A549 (cell line): ENCODE data around the gene P4HB. TPM values are rescaled to one million over a fixed set of nuclear protein-coding genes. Genes with fewer than 3 reads are reported as not detected.

ENCODE experiments used
- ATAC-seq, 2 experiments: fragments of 200-7000 bp in 1 of 2; fragments of >200 bp in 1 of 2; cut with Nextera tagmentation in 1 of 2; cut with Tn5 transposase in 1 of 2; 3 replicates each; pipeline versions ENCODE4 v1.8.0 to v1.9.1; 2018 to 2020; ENCODE audit warnings: mild to moderate bottlenecking in 1 of 2, moderate library complexity in 1 of 2
- CTCF ChIA-PET: fragments of 300-600 bp; sonication (Branson Sonifier 250); formaldehyde crosslinking; extraction: SDS; loops from one replicate; lab custom pipeline; 2021; ENCODE audit warnings: antibody characterized with exemption, inconsistent platforms; lab: Yijun Ruan, JAX
- POLR2A ChIA-PET: fragments of 350-600 bp; formaldehyde crosslinking; extraction: SDS; loops from one replicate; lab custom pipeline; 2021; ENCODE audit warnings: antibody characterized with exemption, inconsistent platforms; lab: Yijun Ruan, JAX
- DNase-seq, 2 experiments: peaks; one replicate each; pipeline versions ENCODE4 v3.0.0 to v3.0.0-alpha.2; 2011 to 2016; ENCODE audit warnings: low read depth in 1 of 2, low spot score in 1 of 2
- FAIRE-seq: peaks from 2 replicates; lab custom pipeline; 2011; peaks lifted over from hg19 to GRCh38; lab: Jason Lieb, UNC
- H3K27ac ChIP-seq, 2 experiments: fragments of >200 bp; sonication (Bioruptor Twin); formaldehyde crosslinking; 3 replicates each; pipeline ENCODE4 v1.5.1; 2016 to 2017
- H3K4me1 ChIP-seq: fragments of >200 bp; sonication (Bioruptor Twin); formaldehyde crosslinking; 3 replicates; pipeline ENCODE4 v1.6.1; 2016
- H3K4me2 ChIP-seq: fragments of >200 bp; sonication (Bioruptor Twin); formaldehyde crosslinking; 3 replicates; pipeline ENCODE4 v1.6.1; 2016
- H3K4me3 ChIP-seq: fragments of >200 bp; sonication (Bioruptor Twin); formaldehyde crosslinking; 3 replicates; pipeline ENCODE4 v1.5.1; 2016
- H3K9me3 ChIP-seq: fragments of >200 bp; sonication (Bioruptor Twin); formaldehyde crosslinking; 3 replicates; pipeline ENCODE4 v1.6.1; 2016
- BHLHE40 ChIP-seq: IDR thresholded peaks from 2 replicates; pipeline ENCODE4 v1.6.1; 2012; ENCODE audit warnings: low read depth, low read length, inconsistent platforms
- CEBPB ChIP-seq, 2 experiments: fragments of >200 bp in 1 of 2; sonication (Bioruptor Twin) in 1 of 2; formaldehyde crosslinking in 1 of 2; IDR thresholded peaks; 2 replicates each; pipeline ENCODE4 v1.6.1; 2012 to 2016
- CHD4 ChIP-seq: fragments of 200-600 bp; sonication (generic); IDR thresholded peaks from 2 replicates; pipeline ENCODE4 v1.6.1; 2016; ENCODE audit warnings: antibody characterized with exemption, mild to moderate bottlenecking, borderline replicate concordance
- KDM5A ChIP-seq: fragments of 200-600 bp; sonication (generic); IDR thresholded peaks from 2 replicates; pipeline ENCODE4 v1.6.1; 2016; ENCODE audit warnings: antibody characterized with exemption, mild to moderate bottlenecking
- MAFK ChIP-seq: fragments of 450-650 bp; IDR thresholded peaks from 2 replicates; pipeline ENCODE4 v1.6.1; 2014; ENCODE audit not compliant: partially characterized antibody
- POLR2A ChIP-seq: IDR thresholded peaks from 2 replicates; pipeline ENCODE4 v1.6.1; 2012; ENCODE audit warnings: mild to moderate bottlenecking, low read length
- POLR2AphosphoS2 ChIP-seq: conservative IDR thresholded peaks from 2 replicates; pipeline ENCODE4 v1.6.1; 2012; ENCODE audit warnings: low read length, improper control_type of control experiment, inconsistent platforms
- RCOR1 ChIP-seq: fragments of 150-350 bp; IDR thresholded peaks from 2 replicates; pipeline ENCODE4 v1.6.1; 2014; ENCODE audit warnings: antibody characterized with exemption, low read length, low read depth
- RFX5 ChIP-seq: fragments of 450-650 bp; IDR thresholded peaks from 2 replicates; pipeline ENCODE4 v1.7.1; 2014; ENCODE audit warnings: antibody characterized with exemption, mild to moderate bottlenecking, moderate library complexity
- SMC3 ChIP-seq: fragments of >200 bp; sonication (Bioruptor Twin); formaldehyde crosslinking; IDR thresholded peaks from 3 replicates; pipeline ENCODE4 v1.6.1; 2018; ENCODE audit warnings: inconsistent platforms
- ZSCAN20 ChIP-seq: fragments of 250-450 bp; sonication (Bioruptor Pico); IDR thresholded peaks from 2 replicates; pipeline ENCODE4 v1.8.0; 2022; ENCODE audit warnings: mild to moderate bottlenecking, moderate library complexity
- WGBS: methylation state at CpG from one replicate; pipeline ENCODE4 v1.1.6; 2017; ENCODE audit errors: missing lambda C conversion rate; 5-methylcytosine and 5-hydroxymethylcytosine counted together
- polyA plus RNA-seq, 4 experiments: library from polyadenylated mRNA; depleted of rRNA in 3 of 4; stranded (reverse); fragments of >200 nt; fragmentation: RNase III in 1 of 4; extraction: RNeasy Plus Mini Kit Qiagen cat#74134 plus additional on column Dnase treatment in 1 of 4; gene quantifications; 2 replicates in 3 of 4; 3 replicates in 1 of 4; pipeline ENCODE4 v1.2.3, GENCODE V29; 2011 to 2017
- TF ChIP-seq, protein P1 (sequence below): IDR thresholded peaks from 2 replicates; pipeline ENCODE4 v1.6.1; 2012
- TF ChIP-seq, protein P2 (sequence below): fragments of 250-450 bp; sonication (Bioruptor Pico); IDR thresholded peaks from 2 replicates; pipeline ENCODE4 v1.5.0; 2021; ENCODE audit warnings: mild to moderate bottlenecking, moderate library complexity, borderline replicate concordance
- TF ChIP-seq, protein P3 (sequence below): fragments of 200-600 bp; sonication (generic); IDR thresholded peaks from 2 replicates; pipeline ENCODE4 v1.6.1; 2016; ENCODE audit warnings: antibody characterized with exemption, mild to moderate bottlenecking, moderate library complexity
- TF ChIP-seq, protein P4 (sequence below): IDR thresholded peaks from 2 replicates; pipeline ENCODE4 v1.6.1; 2012
- TF ChIP-seq, protein P5 (sequence below): fragments of >200 bp; sonication (Bioruptor Twin); formaldehyde crosslinking; IDR thresholded peaks from 2 replicates; pipeline ENCODE4 v1.6.1; 2016

Gene P4HB
- polyA plus RNA-seq, 2 of the 4 experiments (the other 2 are of a cell fraction): 102 to 622 TPM

DNA sequence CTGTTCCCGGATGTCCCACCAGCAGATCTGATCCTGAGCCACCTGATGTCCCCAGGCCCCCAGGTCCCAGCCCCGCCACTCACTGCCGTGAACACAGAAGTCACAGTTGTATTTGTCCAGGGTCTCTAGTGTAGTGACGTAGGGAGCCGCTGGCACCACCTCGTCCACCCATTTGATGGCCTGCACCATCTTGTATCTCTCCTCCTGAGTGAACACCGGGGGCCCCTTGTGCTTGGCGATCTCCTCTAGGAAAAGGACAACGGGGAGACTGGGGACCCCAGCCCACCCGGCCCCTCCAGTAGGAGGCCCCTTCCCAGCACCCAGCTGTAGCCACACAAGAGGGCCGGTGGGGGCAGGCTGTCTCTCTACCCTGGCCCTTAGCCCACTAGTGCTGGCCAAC is 48.5 kb upstream of the P4HB start:
- H3K9me3 ChIP-seq: no peaks in the 10 kb centered on the region
- DNase-seq (no peak), ATAC-seq (no peak), FAIRE-seq (no peak)
- no peak overlapping the region for H3K27ac ChIP-seq
- WGBS: 93% methylated on average over 10 of the region's 11 CpGs
- CTCF ChIA-PET: interaction anchor here (0.8 to 7.6 kb wide), 6 partner anchors 8 to 112 kb away, joined by 3 to 68 read pairs (median 5); partner anchors contain the start of gene MAFG
- no peak overlapping the region for H3K4me2 ChIP-seq
- TF ChIP-seq BHLHE40 (no peak), CEBPB (IDR thresholded peaks at IDR 0.05) (no peak), POLR2A (no peak), CHD4 (no peak)
- TF ChIP-seq, protein P1, sequence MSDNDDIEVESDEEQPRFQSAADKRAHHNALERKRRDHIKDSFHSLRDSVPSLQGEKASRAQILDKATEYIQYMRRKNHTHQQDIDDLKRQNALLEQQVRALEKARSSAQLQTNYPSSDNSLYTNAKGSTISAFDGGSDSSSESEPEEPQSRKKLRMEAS: no peak
- TF ChIP-seq, protein P2, sequence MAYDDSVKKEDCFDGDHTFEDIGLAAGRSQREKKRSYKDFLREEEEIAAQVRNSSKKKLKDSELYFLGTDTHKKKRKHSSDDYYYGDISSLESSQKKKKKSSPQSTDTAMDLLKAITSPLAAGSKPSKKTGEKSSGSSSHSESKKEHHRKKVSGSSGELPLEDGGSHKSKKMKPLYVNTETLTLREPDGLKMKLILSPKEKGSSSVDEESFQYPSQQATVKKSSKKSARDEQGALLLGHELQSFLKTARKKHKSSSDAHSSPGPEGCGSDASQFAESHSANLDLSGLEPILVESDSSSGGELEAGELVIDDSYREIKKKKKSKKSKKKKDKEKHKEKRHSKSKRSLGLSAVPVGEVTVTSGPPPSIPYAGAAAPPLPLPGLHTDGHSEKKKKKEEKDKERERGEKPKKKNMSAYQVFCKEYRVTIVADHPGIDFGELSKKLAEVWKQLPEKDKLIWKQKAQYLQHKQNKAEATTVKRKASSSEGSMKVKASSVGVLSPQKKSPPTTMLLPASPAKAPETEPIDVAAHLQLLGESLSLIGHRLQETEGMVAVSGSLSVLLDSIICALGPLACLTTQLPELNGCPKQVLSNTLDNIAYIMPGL (CRISPR knock-in tag): no peak
- TF ChIP-seq, protein P3, sequence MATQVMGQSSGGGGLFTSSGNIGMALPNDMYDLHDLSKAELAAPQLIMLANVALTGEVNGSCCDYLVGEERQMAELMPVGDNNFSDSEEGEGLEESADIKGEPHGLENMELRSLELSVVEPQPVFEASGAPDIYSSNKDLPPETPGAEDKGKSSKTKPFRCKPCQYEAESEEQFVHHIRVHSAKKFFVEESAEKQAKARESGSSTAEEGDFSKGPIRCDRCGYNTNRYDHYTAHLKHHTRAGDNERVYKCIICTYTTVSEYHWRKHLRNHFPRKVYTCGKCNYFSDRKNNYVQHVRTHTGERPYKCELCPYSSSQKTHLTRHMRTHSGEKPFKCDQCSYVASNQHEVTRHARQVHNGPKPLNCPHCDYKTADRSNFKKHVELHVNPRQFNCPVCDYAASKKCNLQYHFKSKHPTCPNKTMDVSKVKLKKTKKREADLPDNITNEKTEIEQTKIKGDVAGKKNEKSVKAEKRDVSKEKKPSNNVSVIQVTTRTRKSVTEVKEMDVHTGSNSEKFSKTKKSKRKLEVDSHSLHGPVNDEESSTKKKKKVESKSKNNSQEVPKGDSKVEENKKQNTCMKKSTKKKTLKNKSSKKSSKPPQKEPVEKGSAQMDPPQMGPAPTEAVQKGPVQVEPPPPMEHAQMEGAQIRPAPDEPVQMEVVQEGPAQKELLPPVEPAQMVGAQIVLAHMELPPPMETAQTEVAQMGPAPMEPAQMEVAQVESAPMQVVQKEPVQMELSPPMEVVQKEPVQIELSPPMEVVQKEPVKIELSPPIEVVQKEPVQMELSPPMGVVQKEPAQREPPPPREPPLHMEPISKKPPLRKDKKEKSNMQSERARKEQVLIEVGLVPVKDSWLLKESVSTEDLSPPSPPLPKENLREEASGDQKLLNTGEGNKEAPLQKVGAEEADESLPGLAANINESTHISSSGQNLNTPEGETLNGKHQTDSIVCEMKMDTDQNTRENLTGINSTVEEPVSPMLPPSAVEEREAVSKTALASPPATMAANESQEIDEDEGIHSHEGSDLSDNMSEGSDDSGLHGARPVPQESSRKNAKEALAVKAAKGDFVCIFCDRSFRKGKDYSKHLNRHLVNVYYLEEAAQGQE: no peak
- H3K4me1 ChIP-seq: peaks cover 10% of the 10 kb centered on the region; the same call in 2 of the 3 replicates
- POLR2A ChIA-PET: no interaction called here
- no peak overlapping the region for H3K4me3 ChIP-seq

DNA sequence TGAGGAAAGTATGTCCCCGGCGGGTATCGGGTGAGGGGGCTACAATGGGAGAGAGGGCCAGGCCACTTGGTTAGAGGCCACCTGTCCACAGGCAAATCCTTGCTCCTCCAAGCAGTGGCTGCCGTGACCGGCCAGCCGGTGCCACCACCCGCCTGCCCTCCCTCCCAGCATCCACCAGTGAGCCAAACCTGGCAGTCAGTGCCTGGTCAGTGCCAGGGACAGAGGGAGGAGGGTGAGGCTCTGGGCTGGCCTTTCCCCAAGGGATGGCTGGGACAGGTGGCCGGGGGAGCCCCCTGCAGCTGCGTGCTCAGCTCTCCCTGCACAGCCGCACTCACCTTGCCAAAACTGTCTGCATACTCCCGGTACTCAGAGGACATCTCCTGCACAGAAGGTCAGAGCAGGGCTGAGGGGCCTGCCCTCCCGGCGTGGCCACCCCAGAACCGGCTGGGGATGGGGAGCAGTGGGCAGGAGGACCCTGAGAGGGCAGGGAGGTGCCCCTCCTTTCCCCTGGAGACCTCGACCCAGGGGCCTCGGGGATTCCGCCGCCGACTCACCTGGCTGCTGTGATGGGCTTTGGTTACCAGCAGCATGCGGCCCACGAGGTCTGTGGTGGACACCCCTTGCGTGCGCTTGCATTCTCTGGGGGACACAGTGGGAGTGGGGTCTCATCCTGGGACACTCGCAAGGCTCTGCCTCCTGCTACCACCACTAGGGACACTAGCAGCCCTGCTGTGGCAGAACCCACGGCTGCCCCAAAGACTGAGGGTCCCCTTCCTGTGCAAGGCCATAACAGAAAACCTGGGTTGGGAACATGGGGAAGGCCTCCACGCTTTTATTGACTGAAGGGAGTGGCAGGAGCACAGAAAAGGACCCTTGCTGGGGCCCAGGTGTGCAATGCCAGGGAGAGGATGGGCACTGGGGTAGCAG is 47.1 kb upstream of the P4HB start:
- H3K4me2 ChIP-seq: no peak overlapping the region
- WGBS: 94% methylated on average over 24 of the region's 26 CpGs
- no peak overlapping the region for H3K4me3 ChIP-seq
- H3K4me1 ChIP-seq: peaks cover 10% of the 10 kb centered on the region; the same call in 2 of the 3 replicates
- ChIA-PET CTCF (interaction anchor here (1.2 to 2.8 kb wide), 6 partner anchors 12 to 85 kb away, joined by 3 to 7 read pairs (median 4); partner anchors contain the start of gene MAFG), POLR2A (no interaction called here)
- no peak overlapping the region for H3K27ac ChIP-seq
- no peak for DNase-seq
- FAIRE-seq: no peak
- H3K9me3 ChIP-seq: no peaks in the 10 kb centered on the region
- TF ChIP-seq RFX5 (no peak), KDM5A (no peak), RCOR1 (no peak), POLR2AphosphoS2 (no peak), MAFK (no peak), SMC3 (no peak), ZSCAN20 (CRISPR knock-in tag) (no peak), BHLHE40 (no peak), CHD4 (no peak)
- TF ChIP-seq, protein P4, sequence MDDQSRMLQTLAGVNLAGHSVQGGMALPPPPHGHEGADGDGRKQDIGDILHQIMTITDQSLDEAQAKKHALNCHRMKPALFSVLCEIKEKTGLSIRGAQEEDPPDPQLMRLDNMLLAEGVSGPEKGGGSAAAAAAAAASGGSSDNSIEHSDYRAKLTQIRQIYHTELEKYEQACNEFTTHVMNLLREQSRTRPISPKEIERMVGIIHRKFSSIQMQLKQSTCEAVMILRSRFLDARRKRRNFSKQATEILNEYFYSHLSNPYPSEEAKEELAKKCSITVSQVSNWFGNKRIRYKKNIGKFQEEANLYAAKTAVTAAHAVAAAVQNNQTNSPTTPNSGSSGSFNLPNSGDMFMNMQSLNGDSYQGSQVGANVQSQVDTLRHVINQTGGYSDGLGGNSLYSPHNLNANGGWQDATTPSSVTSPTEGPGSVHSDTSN: no peak
- TF ChIP-seq, protein P5, sequence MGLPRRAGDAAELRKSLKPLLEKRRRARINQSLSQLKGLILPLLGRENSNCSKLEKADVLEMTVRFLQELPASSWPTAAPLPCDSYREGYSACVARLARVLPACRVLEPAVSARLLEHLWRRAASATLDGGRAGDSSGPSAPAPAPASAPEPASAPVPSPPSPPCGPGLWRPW: no peak
- no peak for ATAC-seq
